NCI-H510A treated with DMSO at 0.1 percent for 48 hours (cell line): ENCODE results near the gene VEPH1.
A peak's percentile ranks its signal among the peaks of the same experiment; 100 is the strongest.

Source experiments
- DNase-seq: peaks from one replicate; lab custom pipeline; 2025; lab: John Stamatoyannopoulos, UW

VEPH1 gene

GRCh38 chr3:157259825-157260224 lies 243.4 kb downstream of the VEPH1 start:
- DNase-seq: no peak

DNA sequence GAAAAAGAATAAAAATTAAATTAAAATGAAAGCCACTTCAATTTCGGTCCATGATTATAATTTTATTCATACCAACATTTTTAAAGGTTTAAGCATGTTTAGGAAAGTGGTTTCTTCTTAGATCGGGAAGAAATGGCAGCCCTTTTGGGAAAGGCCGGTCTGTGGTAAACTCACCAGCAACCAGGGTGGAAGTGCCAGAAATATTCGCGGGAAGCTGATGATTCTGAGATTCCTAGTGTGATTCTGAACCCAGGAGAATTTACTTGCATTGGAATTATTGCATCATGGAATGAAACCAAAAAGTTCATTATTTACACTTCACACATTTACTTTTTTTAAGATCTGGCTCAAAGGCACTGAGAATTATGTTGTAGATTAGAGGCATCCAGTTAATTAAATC lies 246.1 kb downstream of the VEPH1 start:
- no peak for DNase-seq

DNA sequence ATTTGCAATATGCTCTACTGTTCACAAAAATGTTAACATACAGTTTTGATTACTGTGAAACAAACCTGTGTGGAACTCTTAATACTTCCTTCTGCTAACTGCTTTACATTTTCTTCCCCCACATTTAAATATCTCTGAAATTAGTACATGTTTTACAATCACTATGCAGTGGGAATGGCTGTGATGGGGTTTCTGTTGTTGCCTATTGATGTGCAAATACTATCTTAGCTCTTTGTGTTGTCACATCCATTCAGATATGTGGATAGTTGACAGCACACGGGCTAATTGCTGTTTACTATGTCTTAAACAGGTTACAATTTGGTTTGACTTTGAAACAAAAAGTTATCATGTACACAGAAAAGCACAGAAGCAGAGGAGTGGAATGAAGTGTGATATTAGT lies 247.4 kb downstream of the VEPH1 start:
- no peak for DNase-seq

DNA sequence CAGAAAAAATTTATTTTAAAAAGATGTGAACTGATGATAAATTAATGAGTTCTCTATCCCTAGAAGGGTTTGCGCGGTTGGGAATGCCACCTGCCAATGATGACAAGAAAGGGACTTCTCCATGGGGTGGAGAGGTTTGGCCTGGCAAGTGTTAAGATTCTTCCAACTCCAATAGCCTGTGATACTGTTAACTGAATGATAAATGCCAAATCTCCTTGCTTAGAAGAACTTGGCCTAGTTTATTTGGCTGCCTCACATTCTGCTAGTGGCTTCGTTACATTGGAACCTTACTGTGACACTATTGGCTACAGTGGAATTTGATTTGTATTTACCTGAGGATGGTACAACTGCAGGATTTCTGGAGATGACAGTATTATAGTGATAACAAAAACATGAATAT lies 251.5 kb downstream of the VEPH1 start:
- DNase-seq: no peak

DNA sequence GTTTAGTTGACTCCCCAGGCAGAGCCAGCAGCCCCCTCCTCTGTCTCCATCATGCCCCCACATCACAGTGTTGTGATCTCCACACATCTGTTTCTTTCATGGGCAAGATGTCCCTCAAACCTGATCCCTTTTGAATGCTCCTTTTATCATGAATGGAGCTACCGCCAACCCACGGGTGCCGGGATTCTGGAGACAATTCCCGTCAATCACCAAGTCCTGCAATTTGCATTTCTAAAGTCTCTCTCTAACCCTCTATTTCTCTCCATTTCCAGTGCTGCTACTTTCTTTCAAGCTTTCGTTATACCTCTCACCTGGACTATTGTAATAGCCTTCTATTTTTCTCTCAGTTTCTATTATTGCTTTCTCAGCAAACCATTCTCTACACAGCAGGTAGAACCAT lies 253.6 kb downstream of the VEPH1 start:
- no peak for DNase-seq

- DNase-seq: peak; percentile 16
Observed at GRCh38 chr3:157248590-157249422, 254.4 kb downstream of the VEPH1 start.

DNA sequence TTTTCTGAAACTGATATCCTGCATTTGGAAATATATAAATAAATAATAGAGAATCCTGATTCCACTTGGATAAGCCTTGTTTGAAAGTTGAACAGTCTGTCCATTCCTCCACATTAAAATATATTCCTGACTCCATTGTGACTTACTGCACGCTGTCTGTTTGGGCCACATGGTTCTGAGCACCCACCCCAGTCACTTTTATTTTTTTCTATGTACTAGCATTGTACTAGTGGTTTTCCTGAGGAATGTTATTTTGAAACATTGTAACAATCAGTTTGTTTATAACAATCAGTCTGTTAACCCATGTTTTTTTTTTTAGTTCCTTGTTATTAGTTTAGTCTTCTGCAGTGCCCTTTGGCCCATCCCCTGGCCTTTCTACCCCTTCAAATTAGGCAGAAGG lies 255.8 kb downstream of the VEPH1 start:
- DNase-seq: no peak

DNA sequence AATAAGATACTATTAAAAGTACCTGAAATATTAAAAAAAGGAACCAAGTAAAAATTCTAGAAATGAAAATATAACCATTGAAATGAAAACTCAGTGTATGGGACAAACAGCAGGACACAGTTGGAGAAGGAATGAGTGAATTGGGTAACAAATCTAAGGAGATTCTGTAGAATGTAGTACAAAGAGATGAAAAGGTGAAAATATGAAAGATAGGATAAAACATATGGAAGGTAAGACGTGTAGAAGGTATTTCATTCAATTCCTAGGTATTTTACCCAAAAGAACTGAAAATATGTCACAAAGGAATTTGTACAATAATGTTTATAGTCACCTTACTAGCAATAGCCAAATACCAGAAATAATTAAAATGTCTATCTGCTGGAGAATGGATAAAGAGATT lies 260.4 kb downstream of the VEPH1 start:
- DNase-seq: no peak

DNA sequence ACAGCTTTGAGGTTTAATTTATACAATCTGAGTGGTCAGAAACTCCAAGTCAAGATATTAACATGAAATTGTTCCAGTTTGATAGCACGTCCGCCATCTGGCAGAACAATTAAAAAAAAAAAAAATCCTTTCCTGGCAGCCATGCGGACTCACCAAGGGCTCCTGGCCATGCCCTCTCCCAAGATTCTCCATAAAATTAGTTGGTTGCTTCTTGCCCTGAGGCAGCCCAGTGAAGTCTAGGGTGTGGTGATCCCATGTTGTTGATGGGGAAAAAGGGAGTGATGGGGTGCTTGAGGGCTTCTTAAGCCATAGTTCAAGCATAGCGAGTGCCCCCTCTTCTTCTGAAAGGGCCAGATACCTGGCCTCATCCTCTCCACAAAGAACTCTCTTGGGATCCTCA lies 261.6 kb downstream of the VEPH1 start:
- DNase-seq: no peak

DNA sequence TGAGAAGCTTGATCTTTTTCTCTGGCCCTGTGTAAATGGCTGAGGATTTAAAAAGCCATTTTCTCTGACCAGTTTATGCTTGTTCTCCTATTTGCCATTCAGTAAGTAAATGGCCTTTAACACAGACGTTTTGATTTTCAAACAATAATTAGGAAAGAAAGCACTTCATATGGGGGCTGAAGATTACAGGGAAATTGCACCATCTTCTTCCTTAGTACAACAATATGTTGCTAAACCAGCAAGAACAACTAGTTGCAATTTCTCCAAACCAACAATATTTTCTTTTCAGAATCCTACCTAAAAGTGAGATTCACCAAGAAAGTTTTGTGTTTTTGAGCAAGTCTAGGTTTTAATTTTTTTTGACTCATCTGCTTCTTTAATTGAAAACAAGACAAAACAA lies 262.8 kb downstream of the VEPH1 start:
- no peak for DNase-seq

DNA sequence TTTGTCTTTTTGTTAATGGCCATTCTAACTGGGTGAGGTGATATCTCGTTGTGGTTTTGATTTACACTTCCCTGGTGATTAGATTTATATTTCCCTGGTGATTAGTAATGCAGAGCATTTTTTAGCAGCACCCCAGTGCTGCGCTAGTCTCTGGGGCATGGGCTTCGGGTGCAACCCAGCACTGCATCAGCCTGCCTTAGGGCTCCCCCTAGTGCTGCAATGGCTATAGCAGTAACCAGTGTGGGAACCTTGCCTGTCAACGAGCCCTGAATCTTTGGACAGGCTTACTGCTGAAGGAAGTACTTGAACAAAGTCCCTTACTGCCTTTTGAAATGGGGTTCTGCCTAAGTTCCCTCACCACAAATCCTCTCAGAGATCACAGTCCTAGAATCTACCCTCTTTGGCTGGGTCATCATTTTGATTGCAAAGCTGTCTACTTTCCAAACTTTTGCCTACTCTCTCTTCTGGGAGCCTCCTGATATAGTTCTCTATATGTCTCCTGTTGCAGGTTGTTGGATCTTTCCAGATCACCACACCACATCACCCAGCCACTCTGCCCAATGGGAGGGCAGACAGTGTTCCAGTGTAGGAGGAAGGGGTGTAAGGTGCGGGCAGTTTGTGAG lies 264.0 kb downstream of the VEPH1 start:
- peak; percentile 25 for DNase-seq

- no peak for DNase-seq
Observed at GRCh38 chr3:157238457-157238856, 264.8 kb downstream of the VEPH1 start.

GRCh38 chr3:157237886-157238285 lies 265.3 kb downstream of the VEPH1 start:
- no peak for DNase-seq

GRCh38 chr3:157235291-157235690 lies 267.9 kb downstream of the VEPH1 start:
- no peak for DNase-seq

GRCh38 chr3:157233923-157234322 lies 269.3 kb downstream of the VEPH1 start:
- DNase-seq: no peak

DNA sequence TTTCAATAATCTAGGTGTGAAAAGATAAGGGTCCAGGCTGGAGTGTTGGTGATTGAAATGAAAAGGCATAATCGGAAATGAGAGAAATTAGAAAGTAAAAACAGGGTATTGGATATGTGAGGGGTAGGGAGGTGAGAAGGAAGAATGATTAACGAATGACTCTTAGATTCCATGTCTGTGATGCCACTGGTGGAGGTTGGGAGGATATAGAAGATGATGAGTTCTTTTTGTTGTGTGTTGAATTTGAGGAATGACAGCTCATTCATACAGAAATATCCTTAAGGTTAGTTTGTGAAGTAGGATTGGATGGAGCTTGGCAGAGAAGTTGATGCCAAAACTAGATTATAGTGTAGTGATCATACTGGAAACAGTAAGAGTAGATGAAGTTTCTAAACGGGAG lies 271.1 kb downstream of the VEPH1 start:
- no peak for DNase-seq

GRCh38 chr3:157231071-157231470 lies 272.1 kb downstream of the VEPH1 start:
- DNase-seq: no peak

DNA sequence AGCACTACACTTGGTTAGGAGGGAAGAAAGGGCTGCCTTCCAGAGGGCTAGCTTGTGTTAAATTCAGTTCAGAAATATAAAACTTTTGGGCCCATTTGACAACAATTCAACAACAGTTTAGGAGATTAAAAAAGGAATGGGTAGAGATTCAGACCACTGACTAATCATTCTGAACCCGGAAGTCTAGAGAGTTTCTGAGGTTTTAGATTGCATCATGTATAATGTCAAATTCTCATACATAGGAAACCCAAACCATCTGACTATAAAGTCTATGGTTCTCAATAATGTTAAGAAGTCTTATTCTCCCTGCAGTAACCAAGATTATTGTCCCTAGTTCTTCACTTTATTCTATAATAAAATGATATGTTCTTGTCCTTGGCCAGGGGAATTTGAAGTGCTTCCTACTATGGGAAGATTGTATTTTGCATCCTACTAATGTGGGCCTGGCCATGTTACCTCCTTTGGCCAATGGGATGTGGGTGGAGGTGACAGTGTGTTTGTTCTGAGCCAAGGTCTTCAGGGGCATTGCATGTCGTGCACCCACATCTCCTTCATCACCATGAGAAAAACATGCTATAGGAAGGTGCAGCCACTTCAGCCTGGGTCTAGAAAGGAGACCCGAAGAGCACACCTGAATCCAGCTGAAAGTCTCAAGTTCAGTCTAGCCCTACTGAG lies 276.9 kb downstream of the VEPH1 start:
- no peak for DNase-seq

DNA sequence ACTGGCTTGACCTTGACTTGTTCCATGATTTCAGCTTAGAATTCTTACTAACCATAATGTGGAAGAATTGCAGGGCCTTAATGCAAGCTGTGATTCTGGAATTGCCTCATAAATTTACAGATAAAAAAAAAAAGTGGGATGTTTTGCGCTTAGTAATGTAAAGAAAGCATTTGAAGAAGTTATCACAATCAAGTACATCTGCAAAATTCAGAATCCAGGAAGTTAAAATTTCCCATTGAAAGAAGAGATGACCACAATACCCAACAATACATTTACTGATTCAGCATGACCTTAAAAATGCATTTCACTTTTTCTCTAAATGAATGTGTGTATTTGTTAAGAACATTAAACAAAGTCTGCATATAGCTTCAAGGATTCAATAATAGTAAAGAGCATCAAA lies 278.2 kb downstream of the VEPH1 start:
- no peak for DNase-seq

DNA sequence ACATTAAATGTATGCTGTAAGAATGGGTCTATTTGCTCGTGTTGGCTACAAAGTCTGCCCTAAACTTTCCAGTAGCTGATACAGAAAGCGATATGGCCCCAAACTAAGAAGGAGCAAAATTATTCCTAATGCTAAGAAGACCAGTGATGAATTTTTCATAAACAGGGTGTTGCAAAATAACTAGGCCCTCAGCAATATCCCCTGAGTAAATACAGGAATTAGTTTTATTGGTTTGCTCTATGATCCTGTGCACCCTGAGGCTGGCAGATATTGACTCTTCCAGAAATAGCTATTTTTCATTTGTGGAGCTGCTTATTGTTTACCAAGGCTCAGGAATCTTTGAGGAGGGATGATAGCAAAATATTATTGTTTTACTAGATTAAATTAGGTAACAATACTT lies 282.3 kb downstream of the VEPH1 start:
- DNase-seq: no peak

GRCh38 chr3:157220211-157220610 lies 283.0 kb downstream of the VEPH1 start:
- DNase-seq: no peak

- DNase-seq: no peak
Observed at GRCh38 chr3:157219215-157219614, 284.0 kb downstream of the VEPH1 start.
